GM12878 (cell line): ENCODE data around the gene CALN1. TPM values are rescaled to one million over a fixed set of nuclear protein-coding genes. Genes with fewer than 3 reads are reported as not detected.
"Not testable (repeated sequence)": the region's sequence is repeated elsewhere in the genome, so short reads cannot be mapped to it uniquely, and the experiment has no call there.

Source experiments
- ATAC-seq: fragments of 200-7000 bp; cut with Tn5 transposase; 3 replicates; pipeline ENCODE4 v1.9.1; 2020; ENCODE audit warnings: mild to moderate bottlenecking, moderate library complexity
- BruUV-seq: library from RNA; stranded (reverse); fragments of 400-500 nt; replicated peaks from 2 replicates; lab custom pipeline; 2021; lab: Mats Ljungman, UMichigan
- CTCF ChIA-PET: fragments of 300-600 bp; sonication (Branson Sonifier 250); formaldehyde crosslinking; extraction: SDS; loops from one replicate; lab custom pipeline; 2021; ENCODE audit warnings: inconsistent platforms; lab: Yijun Ruan, JAX
- POLR2A ChIA-PET: fragments of 350-600 bp; formaldehyde crosslinking; extraction: SDS; loops from one replicate; lab custom pipeline; 2021; ENCODE audit warnings: inconsistent platforms; lab: Charles Lee
- RAD21 ChIA-PET: fragments of 300-600 bp; sonication (Branson Sonifier 250); formaldehyde crosslinking; loops from one replicate; lab custom pipeline; 2023; ENCODE audit warnings: antibody characterized with exemption; ENCODE audit not compliant: unreplicated experiment; lab: Charles Lee
- SMC1A ChIA-PET: fragments of 300-600 bp; sonication (Branson Sonifier 250); formaldehyde crosslinking; loops from one replicate; lab custom pipeline; 2023; ENCODE audit not compliant: unreplicated experiment, uncharacterized antibody; lab: Charles Lee
- DNase-seq: peaks from one replicate; pipeline ENCODE4 v3.0.0-alpha.2; 2011; ENCODE audit warnings: low read depth, low spot score
- FAIRE-seq: peaks from 3 replicates; lab custom pipeline; 2011; peaks lifted over from hg19 to GRCh38; lab: Jason Lieb, UNC
- H2AFZ ChIP-seq: 2 replicates; pipeline ENCODE4 v1.6.0; 2011; ENCODE audit warnings: low read depth, low read length, control low read depth; ENCODE audit not compliant: control insufficient read depth
- H3K27ac ChIP-seq: 2 replicates; pipeline ENCODE4 v1.5.1; 2011; ENCODE audit warnings: control low read depth; ENCODE audit not compliant: control insufficient read depth, insufficient read depth
- H3K27me3 ChIP-seq, 2 experiments: replicated peaks in 1 of 2; 2 replicates each; pipeline versions ENCODE4 v1.6.0 to v1.6.1; 2011; ENCODE audit warnings: low read length in 1 of 2; ENCODE audit not compliant: control insufficient read depth in 2 of 2, insufficient read depth in 2 of 2
- H3K36me3 ChIP-seq, 2 experiments: 2 replicates each; pipeline ENCODE4 v1.5.1; 2011; ENCODE audit warnings: low read length in 1 of 2; ENCODE audit not compliant: control insufficient read depth in 2 of 2, insufficient read depth in 2 of 2
- H3K4me1 ChIP-seq: 2 replicates; pipeline ENCODE4 v1.6.1; 2011; ENCODE audit warnings: mild to moderate bottlenecking, low read length, moderate library complexity, mixed read lengths; ENCODE audit not compliant: control insufficient read depth, insufficient read depth
- H3K4me2 ChIP-seq: 2 replicates; pipeline ENCODE4 v1.6.0; 2011; ENCODE audit warnings: control low read depth; ENCODE audit not compliant: control insufficient read depth, insufficient read depth
- H3K4me3 ChIP-seq: fragments of 200-600 bp; sonication (generic); 2 replicates; pipeline ENCODE4 v1.5.1; 2016
- H3K79me2 ChIP-seq: 2 replicates; pipeline ENCODE4 v1.6.0; 2011; ENCODE audit warnings: low read length; ENCODE audit not compliant: control insufficient read depth, insufficient read depth
- H3K9ac ChIP-seq: 2 replicates; pipeline ENCODE4 v1.8.0; 2011; ENCODE audit warnings: low read length, control low read depth, mixed read lengths; ENCODE audit not compliant: control insufficient read depth, insufficient read depth
- H3K9me3 ChIP-seq: replicated peaks from 3 replicates; pipeline ENCODE4 v1.5.1; 2011; ENCODE audit warnings: mild to moderate bottlenecking, low read length; ENCODE audit not compliant: control insufficient read depth, insufficient read depth
- H4K20me1 ChIP-seq: 2 replicates; pipeline ENCODE4 v1.6.0; 2011; ENCODE audit not compliant: control insufficient read depth, insufficient read depth
- BCL11A ChIP-seq: IDR thresholded peaks from 2 replicates; pipeline ENCODE4 v1.6.1; 2011; ENCODE audit warnings: low read depth, low read length
- BMI1 ChIP-seq: fragments of 450-650 bp; IDR thresholded peaks from 2 replicates; pipeline ENCODE4 v1.6.1; 2016; ENCODE audit warnings: mild to moderate bottlenecking, moderate library complexity, borderline replicate concordance
- EED ChIP-seq: sonication (generic); IDR thresholded peaks from 2 replicates; pipeline ENCODE4 v1.6.1; 2016; ENCODE audit warnings: antibody characterized with exemption, low read depth
- IRF3 ChIP-seq: fragments of 450-650 bp; IDR thresholded peaks from 2 replicates; pipeline ENCODE4 v1.6.1; 2014; ENCODE audit warnings: mild to moderate bottlenecking
- KAT2A ChIP-seq: conservative IDR thresholded peaks from 2 replicates; pipeline ENCODE4 v1.6.1; 2011; ENCODE audit warnings: low read depth, low read length; ENCODE audit not compliant: control insufficient read depth
- NKRF ChIP-seq: fragments of 450-650 bp; conservative IDR thresholded peaks from 2 replicates; pipeline ENCODE4 v1.6.1; 2017; ENCODE audit warnings: mild to moderate bottlenecking, moderate library complexity
- RB1 ChIP-seq: fragments of 450-650 bp; formaldehyde crosslinking; IDR thresholded peaks from 2 replicates; pipeline ENCODE4 v1.6.1; 2017; ENCODE audit warnings: mild to moderate bottlenecking, borderline replicate concordance
- SMAD5 ChIP-seq: IDR thresholded peaks from 2 replicates; pipeline ENCODE4 v1.6.1; 2016; ENCODE audit warnings: antibody characterized with exemption, low read depth
- SMC3 ChIP-seq: IDR thresholded peaks from 2 replicates; pipeline ENCODE4 v1.6.1; 2011; ENCODE audit warnings: low read length, improper control_type of control experiment, borderline replicate concordance
- TAF1 ChIP-seq: IDR thresholded peaks from 2 replicates; pipeline ENCODE4 v1.6.1; 2011; ENCODE audit warnings: mild to moderate bottlenecking, low read depth, low read length, borderline replicate concordance
- TARDBP ChIP-seq: IDR thresholded peaks from 2 replicates; pipeline ENCODE4 v1.6.1; 2016; ENCODE audit warnings: borderline replicate concordance
- WGBS: methylation state at CpG from one replicate; pipeline ENCODE4 v1.1.6; 2016; ENCODE audit warnings: low lambda C conversion rate; ENCODE audit not compliant: insufficient replicate concordance, insufficient coverage; ENCODE audit errors: missing lambda C conversion rate; 5-methylcytosine and 5-hydroxymethylcytosine counted together
- in situ Hi-C: fragments of 300-500 bp; cut with MboI; formaldehyde crosslinking; loops from 9 replicates; pipeline ENCODE4 v1.14.3; 2018; ENCODE audit warnings: mixed read lengths
- intact Hi-C: fragments of 100-400 bp; cut with micrococcal nuclease; formaldehyde crosslinking; loops from one replicate; pipeline ENCODE4 v1.14.2; 2022; ENCODE audit not compliant: unreplicated experiment
- polyA plus RNA-seq, 11 experiments: library from polyadenylated mRNA; depleted of rRNA in 4 of 11; unstranded in 6 of 11; stranded (reverse) in 5 of 11; fragments of >200 nt; fragmentation: Nextera tagmentation in 4 of 11; fragmentation: Illumina TruSeq in 1 of 11; extraction: Ambion mirVana in 4 of 11; extraction: Trizol in 1 of 11; gene quantifications; 1 replicate in 1 of 11; 2 replicates in 10 of 11; pipeline versions ENCODE4 v1.2.1 to v1.2.3, GENCODE V29; 2011 to 2016; ENCODE audit warnings: inconsistent platforms in 2 of 11, missing spikeins in 2 of 11, low read depth in 1 of 11
- total RNA-seq, 4 experiments: library from RNA; depleted of rRNA in 3 of 4; stranded (reverse); fragments of >200 nt in 3 of 4; fragmentation: Illumina TruSeq in 1 of 4; extraction: Trizol in 1 of 4; gene quantifications; 2 replicates each; pipeline versions ENCODE4 v1.2.1 to v1.2.3, GENCODE V29; 2013 to 2021

Gene CALN1
- total and polyA plus RNA-seq, 10 of the 15 experiments (the other 5 are each of a cell fraction or from before 2014, with no cell fraction given) = 0.48 to 15.3 (median 1.6) TPM

GRCh38 chr7:71824006-71824760 lies 588.0 kb downstream of the CALN1 start:
- Histone ChIP-seq H2AFZ (no peak overlapping the region), H3K9me3 (no peaks in the 10 kb centered on the region; the same call in 2 of the 3 replicates), H4K20me1 (no peaks in the 10 kb centered on the region), H3K27me3 (no peaks in the 10 kb centered on the region), H3K79me2 (no peaks in the 10 kb centered on the region), H3K4me2 (no peak overlapping the region), H3K4me1 (no peaks in the 10 kb centered on the region), H3K36me3 (no peaks in the 10 kb centered on the region), H3K9ac (no peak overlapping the region), H3K4me3 (no peak overlapping the region), H3K27ac (no peak overlapping the region)
- ChIA-PET CTCF (no interaction called here), RAD21 (no interaction called here), SMC1A (no interaction called here), POLR2A (no interaction called here)
- in situ Hi-C loops = no loop called here
- intact Hi-C loops = no loop called here
- ATAC-seq = no peak
- no peak for DNase-seq
- FAIRE-seq = no peak
- no peak for TF ChIP-seq NKRF
- TF ChIP-seq TAF1 = no peak
- TF ChIP-seq SMAD5 = no peak
- no peak for TF ChIP-seq TARDBP
- no peak for TF ChIP-seq RB1
- no peak for TF ChIP-seq IRF3
- TF ChIP-seq EED = no peak
- no peak for TF ChIP-seq BMI1
- no peak for TF ChIP-seq KAT2A
- TF ChIP-seq SMC3 = no peak
- TF ChIP-seq BCL11A = no peak
- BruUV-seq = no TSS peak
- 20% methylated on average over 9 of the region's 9 CpGs for WGBS

- H3K9ac ChIP-seq, BruUV-seq, intact Hi-C loops, H3K36me3 ChIP-seq, in situ Hi-C loops, H3K27ac ChIP-seq, DNase-seq, H3K4me1 ChIP-seq, H4K20me1 ChIP-seq, H3K4me3 ChIP-seq, POLR2A ChIA-PET, H3K9me3 ChIP-seq, H3K27me3 ChIP-seq, H3K79me2 ChIP-seq, H3K4me2 ChIP-seq, ATAC-seq, CTCF ChIA-PET, SMC1A ChIA-PET, FAIRE-seq, RAD21 ChIA-PET, H2AFZ ChIP-seq: not testable (repeated sequence)
- WGBS = 56% methylated on average over 8 of the region's 8 CpGs
Observed at GRCh38 chr7:71822406-71822805, 589.7 kb downstream of the CALN1 start.
